ENCODE measurements around the gene SUGCT.

The SUGCT gene

DNA sequence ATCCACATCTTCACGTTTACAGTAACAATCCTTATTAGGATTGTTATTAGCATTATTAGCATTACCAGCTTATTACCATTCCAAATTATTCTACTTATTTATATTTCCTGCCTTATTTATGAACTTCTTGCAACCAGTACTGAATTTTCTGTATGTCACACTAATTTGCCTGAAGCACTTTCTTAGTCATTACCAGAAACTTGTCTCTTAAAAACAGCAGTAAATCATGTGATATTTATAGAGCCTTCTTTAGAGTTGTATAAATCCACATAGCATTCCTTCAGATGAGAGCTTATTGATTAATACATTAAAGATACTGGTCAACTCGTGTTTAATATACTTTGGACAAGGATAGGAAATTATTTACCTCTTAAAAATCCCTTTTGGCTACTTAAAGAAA, 618.6 kb downstream of the SUGCT start (continued):
- TF ChIP-seq ZNF776 (tag by site-specific recombination; IDR thresholded peaks at IDR 0.05; ENCODE audit: borderline replicate concordance): no peak
- no peak for TF ChIP-seq HOXD13 (CRISPR knock-in tag; IDR thresholded peaks at IDR 0.05; ENCODE audit: borderline replicate concordance)
- no peak for TF ChIP-seq ZNF624 (tag by site-specific recombination; IDR thresholded peaks at IDR 0.05)
- no peak for TF ChIP-seq ZNF658 (tag by site-specific recombination; IDR thresholded peaks at IDR 0.05)

DNA sequence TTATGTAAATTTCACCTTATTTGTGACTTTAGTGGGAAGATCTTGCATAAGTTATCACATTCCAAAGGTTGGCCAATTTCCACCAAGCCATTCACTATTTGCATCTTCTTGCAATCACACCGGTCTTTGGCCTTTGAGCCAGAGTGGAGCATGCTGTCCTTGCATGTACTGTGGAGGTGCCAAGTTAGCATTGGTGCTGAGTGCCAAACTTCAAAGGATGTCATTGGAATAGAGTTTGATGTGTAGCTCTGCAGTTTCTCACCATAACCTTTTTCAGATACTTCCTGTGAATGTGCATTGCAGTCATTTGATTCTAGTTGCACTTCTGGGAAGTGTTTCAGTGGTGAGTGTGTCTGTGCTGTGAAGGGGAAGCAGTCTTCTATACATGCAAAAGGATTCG, 620.6 kb downstream of the SUGCT start:
- POLR2A ChIA-PET: no interaction called here
- CTCF ChIA-PET: interaction anchor here (1.1 kb wide), 1 partner anchor 30 kb away, joined by 3 read pairs; no protein-coding TSS in a partner anchor
- no peaks in the 10 kb centered on the region for H3K4me1 ChIP-seq (ENCODE audit: control insufficient read depth, insufficient read depth, low read length)
- no peak overlapping the region for H3K4me3 ChIP-seq (ENCODE audit: low read depth, low read length)
- H3K9me3 ChIP-seq (ENCODE audit: control insufficient read depth, insufficient read depth, low read depth, low read length): no peaks in the 10 kb centered on the region
- no peak overlapping the region for H3K27ac ChIP-seq (ENCODE audit: extremely low read depth, low read depth, low read length)
- TF ChIP-seq, protein P1, sequence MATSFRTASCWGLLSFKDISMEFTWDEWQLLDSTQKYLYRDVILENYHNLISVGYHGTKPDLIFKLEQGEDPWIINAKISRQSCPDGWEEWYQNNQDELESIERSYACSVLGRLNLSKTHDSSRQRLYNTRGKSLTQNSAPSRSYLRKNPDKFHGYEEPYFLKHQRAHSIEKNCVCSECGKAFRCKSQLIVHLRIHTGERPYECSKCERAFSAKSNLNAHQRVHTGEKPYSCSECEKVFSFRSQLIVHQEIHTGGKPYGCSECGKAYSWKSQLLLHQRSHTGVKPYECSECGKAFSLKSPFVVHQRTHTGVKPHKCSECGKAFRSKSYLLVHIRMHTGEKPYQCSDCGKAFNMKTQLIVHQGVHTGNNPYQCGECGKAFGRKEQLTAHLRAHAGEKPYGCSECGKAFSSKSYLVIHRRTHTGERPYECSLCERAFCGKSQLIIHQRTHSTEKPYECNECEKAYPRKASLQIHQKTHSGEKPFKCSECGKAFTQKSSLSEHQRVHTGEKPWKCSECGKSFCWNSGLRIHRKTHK (tag by site-specific recombination; IDR thresholded peaks at IDR 0.05): no peak
- TF ChIP-seq ZNF658 (tag by site-specific recombination; IDR thresholded peaks at IDR 0.05): no peak
- TF ChIP-seq ZNF157 (tag by site-specific recombination; IDR thresholded peaks at IDR 0.05): no peak
- no peak for TF ChIP-seq WT1 (tag by site-specific recombination; IDR thresholded peaks at IDR 0.05)
- TF ChIP-seq, protein P2, sequence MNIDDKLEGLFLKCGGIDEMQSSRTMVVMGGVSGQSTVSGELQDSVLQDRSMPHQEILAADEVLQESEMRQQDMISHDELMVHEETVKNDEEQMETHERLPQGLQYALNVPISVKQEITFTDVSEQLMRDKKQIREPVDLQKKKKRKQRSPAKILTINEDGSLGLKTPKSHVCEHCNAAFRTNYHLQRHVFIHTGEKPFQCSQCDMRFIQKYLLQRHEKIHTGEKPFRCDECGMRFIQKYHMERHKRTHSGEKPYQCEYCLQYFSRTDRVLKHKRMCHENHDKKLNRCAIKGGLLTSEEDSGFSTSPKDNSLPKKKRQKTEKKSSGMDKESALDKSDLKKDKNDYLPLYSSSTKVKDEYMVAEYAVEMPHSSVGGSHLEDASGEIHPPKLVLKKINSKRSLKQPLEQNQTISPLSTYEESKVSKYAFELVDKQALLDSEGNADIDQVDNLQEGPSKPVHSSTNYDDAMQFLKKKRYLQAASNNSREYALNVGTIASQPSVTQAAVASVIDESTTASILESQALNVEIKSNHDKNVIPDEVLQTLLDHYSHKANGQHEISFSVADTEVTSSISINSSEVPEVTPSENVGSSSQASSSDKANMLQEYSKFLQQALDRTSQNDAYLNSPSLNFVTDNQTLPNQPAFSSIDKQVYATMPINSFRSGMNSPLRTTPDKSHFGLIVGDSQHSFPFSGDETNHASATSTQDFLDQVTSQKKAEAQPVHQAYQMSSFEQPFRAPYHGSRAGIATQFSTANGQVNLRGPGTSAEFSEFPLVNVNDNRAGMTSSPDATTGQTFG (tag by site-specific recombination; IDR thresholded peaks at IDR 0.05; ENCODE audit: borderline replicate concordance): no peak
- TF ChIP-seq, protein P3, sequence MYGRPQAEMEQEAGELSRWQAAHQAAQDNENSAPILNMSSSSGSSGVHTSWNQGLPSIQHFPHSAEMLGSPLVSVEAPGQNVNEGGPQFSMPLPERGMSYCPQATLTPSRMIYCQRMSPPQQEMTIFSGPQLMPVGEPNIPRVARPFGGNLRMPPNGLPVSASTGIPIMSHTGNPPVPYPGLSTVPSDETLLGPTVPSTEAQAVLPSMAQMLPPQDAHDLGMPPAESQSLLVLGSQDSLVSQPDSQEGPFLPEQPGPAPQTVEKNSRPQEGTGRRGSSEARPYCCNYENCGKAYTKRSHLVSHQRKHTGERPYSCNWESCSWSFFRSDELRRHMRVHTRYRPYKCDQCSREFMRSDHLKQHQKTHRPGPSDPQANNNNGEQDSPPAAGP (tag by site-specific recombination; IDR thresholded peaks at IDR 0.05): no peak
- no peak for TF ChIP-seq ZNF169 (tag by site-specific recombination; IDR thresholded peaks at IDR 0.05)
- TF ChIP-seq ZBTB17 (tag by site-specific recombination; IDR thresholded peaks at IDR 0.05): no peak
- TF ChIP-seq ZNF266 (tag by site-specific recombination; IDR thresholded peaks at IDR 0.05; ENCODE audit: low read depth): no peak
- no peak for TF ChIP-seq SALL2 (tag by site-specific recombination; IDR thresholded peaks at IDR 0.05; ENCODE audit: borderline replicate concordance)
- TF ChIP-seq, protein P4, sequence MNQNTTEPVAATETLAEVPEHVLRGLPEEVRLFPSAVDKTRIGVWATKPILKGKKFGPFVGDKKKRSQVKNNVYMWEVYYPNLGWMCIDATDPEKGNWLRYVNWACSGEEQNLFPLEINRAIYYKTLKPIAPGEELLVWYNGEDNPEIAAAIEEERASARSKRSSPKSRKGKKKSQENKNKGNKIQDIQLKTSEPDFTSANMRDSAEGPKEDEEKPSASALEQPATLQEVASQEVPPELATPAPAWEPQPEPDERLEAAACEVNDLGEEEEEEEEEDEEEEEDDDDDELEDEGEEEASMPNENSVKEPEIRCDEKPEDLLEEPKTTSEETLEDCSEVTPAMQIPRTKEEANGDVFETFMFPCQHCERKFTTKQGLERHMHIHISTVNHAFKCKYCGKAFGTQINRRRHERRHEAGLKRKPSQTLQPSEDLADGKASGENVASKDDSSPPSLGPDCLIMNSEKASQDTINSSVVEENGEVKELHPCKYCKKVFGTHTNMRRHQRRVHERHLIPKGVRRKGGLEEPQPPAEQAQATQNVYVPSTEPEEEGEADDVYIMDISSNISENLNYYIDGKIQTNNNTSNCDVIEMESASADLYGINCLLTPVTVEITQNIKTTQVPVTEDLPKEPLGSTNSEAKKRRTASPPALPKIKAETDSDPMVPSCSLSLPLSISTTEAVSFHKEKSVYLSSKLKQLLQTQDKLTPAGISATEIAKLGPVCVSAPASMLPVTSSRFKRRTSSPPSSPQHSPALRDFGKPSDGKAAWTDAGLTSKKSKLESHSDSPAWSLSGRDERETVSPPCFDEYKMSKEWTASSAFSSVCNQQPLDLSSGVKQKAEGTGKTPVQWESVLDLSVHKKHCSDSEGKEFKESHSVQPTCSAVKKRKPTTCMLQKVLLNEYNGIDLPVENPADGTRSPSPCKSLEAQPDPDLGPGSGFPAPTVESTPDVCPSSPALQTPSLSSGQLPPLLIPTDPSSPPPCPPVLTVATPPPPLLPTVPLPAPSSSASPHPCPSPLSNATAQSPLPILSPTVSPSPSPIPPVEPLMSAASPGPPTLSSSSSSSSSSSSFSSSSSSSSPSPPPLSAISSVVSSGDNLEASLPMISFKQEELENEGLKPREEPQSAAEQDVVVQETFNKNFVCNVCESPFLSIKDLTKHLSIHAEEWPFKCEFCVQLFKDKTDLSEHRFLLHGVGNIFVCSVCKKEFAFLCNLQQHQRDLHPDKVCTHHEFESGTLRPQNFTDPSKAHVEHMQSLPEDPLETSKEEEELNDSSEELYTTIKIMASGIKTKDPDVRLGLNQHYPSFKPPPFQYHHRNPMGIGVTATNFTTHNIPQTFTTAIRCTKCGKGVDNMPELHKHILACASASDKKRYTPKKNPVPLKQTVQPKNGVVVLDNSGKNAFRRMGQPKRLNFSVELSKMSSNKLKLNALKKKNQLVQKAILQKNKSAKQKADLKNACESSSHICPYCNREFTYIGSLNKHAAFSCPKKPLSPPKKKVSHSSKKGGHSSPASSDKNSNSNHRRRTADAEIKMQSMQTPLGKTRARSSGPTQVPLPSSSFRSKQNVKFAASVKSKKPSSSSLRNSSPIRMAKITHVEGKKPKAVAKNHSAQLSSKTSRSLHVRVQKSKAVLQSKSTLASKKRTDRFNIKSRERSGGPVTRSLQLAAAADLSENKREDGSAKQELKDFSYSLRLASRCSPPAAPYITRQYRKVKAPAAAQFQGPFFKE (tag by site-specific recombination; IDR thresholded peaks at IDR 0.05; ENCODE audit: borderline replicate concordance): no peak
- TF ChIP-seq ZNF76 (tag by site-specific recombination; IDR thresholded peaks at IDR 0.05; ENCODE audit: borderline replicate concordance, low read depth): no peak
- no peak for TF ChIP-seq ZNF544 (tag by site-specific recombination; IDR thresholded peaks at IDR 0.05)
- TF ChIP-seq GLIS1 (tag by site-specific recombination; IDR thresholded peaks at IDR 0.05): no peak
- TF ChIP-seq, protein P5, sequence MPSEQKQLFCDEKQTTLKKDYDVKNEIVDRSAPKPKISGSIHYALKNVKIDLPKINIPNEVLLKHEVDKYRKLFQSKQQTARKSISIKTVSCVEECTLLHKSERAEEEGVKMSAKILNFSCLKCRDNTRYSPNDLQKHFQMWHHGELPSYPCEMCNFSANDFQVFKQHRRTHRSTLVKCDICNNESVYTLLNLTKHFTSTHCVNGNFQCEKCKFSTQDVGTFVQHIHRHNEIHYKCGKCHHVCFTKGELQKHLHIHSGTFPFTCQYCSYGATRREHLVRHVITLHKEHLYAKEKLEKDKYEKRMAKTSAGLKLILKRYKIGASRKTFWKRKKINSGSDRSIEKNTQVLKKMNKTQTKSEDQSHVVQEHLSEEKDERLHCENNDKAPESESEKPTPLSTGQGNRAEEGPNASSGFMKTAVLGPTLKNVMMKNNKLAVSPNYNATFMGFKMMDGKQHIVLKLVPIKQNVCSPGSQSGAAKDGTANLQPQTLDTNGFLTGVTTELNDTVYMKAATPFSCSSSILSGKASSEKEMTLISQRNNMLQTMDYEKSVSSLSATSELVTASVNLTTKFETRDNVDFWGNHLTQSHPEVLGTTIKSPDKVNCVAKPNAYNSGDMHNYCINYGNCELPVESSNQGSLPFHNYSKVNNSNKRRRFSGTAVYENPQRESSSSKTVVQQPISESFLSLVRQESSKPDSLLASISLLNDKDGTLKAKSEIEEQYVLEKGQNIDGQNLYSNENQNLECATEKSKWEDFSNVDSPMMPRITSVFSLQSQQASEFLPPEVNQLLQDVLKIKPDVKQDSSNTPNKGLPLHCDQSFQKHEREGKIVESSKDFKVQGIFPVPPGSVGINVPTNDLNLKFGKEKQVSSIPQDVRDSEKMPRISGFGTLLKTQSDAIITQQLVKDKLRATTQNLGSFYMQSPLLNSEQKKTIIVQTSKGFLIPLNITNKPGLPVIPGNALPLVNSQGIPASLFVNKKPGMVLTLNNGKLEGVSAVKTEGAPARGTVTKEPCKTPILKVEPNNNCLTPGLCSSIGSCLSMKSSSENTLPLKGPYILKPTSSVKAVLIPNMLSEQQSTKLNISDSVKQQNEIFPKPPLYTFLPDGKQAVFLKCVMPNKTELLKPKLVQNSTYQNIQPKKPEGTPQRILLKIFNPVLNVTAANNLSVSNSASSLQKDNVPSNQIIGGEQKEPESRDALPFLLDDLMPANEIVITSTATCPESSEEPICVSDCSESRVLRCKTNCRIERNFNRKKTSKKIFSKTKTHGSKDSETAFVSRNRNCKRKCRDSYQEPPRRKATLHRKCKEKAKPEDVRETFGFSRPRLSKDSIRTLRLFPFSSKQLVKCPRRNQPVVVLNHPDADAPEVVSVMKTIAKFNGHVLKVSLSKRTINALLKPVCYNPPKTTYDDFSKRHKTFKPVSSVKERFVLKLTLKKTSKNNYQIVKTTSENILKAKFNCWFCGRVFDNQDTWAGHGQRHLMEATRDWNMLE (tag by site-specific recombination; conservative IDR thresholded peaks at IDR 0.05; ENCODE audit: low read depth): no peak
- no peak for TF ChIP-seq ZNF610 (tag by site-specific recombination; IDR thresholded peaks at IDR 0.05; ENCODE audit: borderline replicate concordance)
- no peak for TF ChIP-seq YY2 (tag by site-specific recombination; IDR thresholded peaks at IDR 0.05)
- TF ChIP-seq ZNF175 (tag by site-specific recombination; IDR thresholded peaks at IDR 0.05): no peak
- no peaks in the 10 kb centered on the region for H3K36me3 ChIP-seq (ENCODE audit: control insufficient read depth in 2 of 2, insufficient read depth in 1 of 2, low read length in 2 of 2)

Data from HEK293 (cell line).